Stomach (tissue), 9 donors: Measurements from ENCODE around the gene GNB1L. TPM values are rescaled to one million over a fixed set of nuclear protein-coding genes. Genes with fewer than 3 reads are reported as not detected.

Experiments used
- DNase-seq, 2 donors: peaks; one replicate each; pipeline versions ENCODE4 v3.0.0 to v3.0.0-alpha.2; 2013 to 2019
- H3K27ac ChIP-seq, 5 donors: fragments of 200-600 bp in 4 of 5; sonication (generic) in 4 of 5; one replicate each; pipeline ENCODE4 v1.5.1; 2013 to 2019; ENCODE audit warnings: mild to moderate bottlenecking in 1 of 5, moderate library complexity in 1 of 5
- H3K27me3 ChIP-seq, 3 donors: fragments of 200-600 bp; sonication (generic); one replicate each; pipeline ENCODE4 v1.5.1; 2017 to 2019; ENCODE audit warnings: mixed run types in 1 of 3
- H3K36me3 ChIP-seq, 4 donors: fragments of 200-600 bp; sonication (generic); 1 replicate in 3 of 4; 2 replicates in 1 of 4; pipeline ENCODE4 v1.5.1; 2016 to 2019
- H3K4me1 ChIP-seq, 4 donors: fragments of 200-600 bp; sonication (generic); one replicate each; pipeline ENCODE4 v1.5.1; 2016 to 2019
- H3K4me3 ChIP-seq, 4 donors: fragments of 200-600 bp; sonication (generic) in 3 of 4; one replicate each; pipeline ENCODE4 v1.5.1; 2016 to 2019; ENCODE audit warnings: mild to moderate bottlenecking in 1 of 4
- H3K9me3 ChIP-seq, 4 donors: fragments of 200-600 bp; sonication (generic); one replicate each; pipeline ENCODE4 v1.5.1; 2016 to 2019
- EP300 ChIP-seq: sonication (generic); formaldehyde crosslinking; IDR thresholded peaks from one replicate; pipeline ENCODE4 v1.6.1; 2017; ENCODE audit warnings: antibody characterized with exemption
- POLR2A ChIP-seq, 4 donors: fragments of 450-650 bp; IDR thresholded peaks; one replicate each; pipeline ENCODE4 v1.6.1; 2016; ENCODE audit warnings: antibody characterized with exemption in 4 of 4, control low read depth in 2 of 4, mild to moderate bottlenecking in 1 of 4, moderate library complexity in 1 of 4
- POLR2AphosphoS5 ChIP-seq, 3 donors: sonication (generic); formaldehyde crosslinking; IDR thresholded peaks; one replicate each; pipeline ENCODE4 v1.6.1; 2016; ENCODE audit warnings: antibody characterized with exemption in 3 of 3
- WGBS, 5 donors: extraction: QIAGEN DNeasy Blood & Tissue Kit in 3 of 5; methylation state at CpG; one replicate each; pipeline versions ENCODE4 v1.1.5 to v1.1.7; 2013 to 2018; 5-methylcytosine and 5-hydroxymethylcytosine counted together
- intact Hi-C: fragments of 100-400 bp; cut with DNase I; formaldehyde crosslinking; loops from one replicate; pipeline ENCODE4 v1.15.1; 2023; ENCODE audit warnings: low total_unique reads
- polyA plus RNA-seq, 3 donors: library from polyadenylated mRNA; stranded (reverse); fragments of 200-250 nt; gene quantifications; one replicate each; pipeline ENCODE4 v1.2.3, GENCODE V29; 2013
- total RNA-seq, 5 donors: library from RNA; depleted of rRNA; stranded (reverse); fragments of >200 nt; gene quantifications; one replicate each; pipeline versions ENCODE4 v1.1.0 to v1.2.3, GENCODE V29; 2014 to 2016
- TF ChIP-seq, protein P1 (sequence below), 7 experiments: fragments of 450-650 bp in 4 of 7; fragments of 200-600 bp in 3 of 7; sonication (generic) in 3 of 7; IDR thresholded peaks; one replicate each; pipeline ENCODE4 v1.5.1; 2016 to 2019; ENCODE audit warnings: antibody characterized with exemption in 7 of 7, control low read depth in 2 of 7, mild to moderate bottlenecking in 1 of 7
- donor health status: healthy with polysubstance abuse.
- donor health status: Bipolar disorder and iron deficiency.
- donor health status: healthy.

The GNB1L gene
- total and polyA plus RNA-seq, 8 donors: 0.29 to 6.8 (median 3.1) TPM; not detected in 1

DNA sequence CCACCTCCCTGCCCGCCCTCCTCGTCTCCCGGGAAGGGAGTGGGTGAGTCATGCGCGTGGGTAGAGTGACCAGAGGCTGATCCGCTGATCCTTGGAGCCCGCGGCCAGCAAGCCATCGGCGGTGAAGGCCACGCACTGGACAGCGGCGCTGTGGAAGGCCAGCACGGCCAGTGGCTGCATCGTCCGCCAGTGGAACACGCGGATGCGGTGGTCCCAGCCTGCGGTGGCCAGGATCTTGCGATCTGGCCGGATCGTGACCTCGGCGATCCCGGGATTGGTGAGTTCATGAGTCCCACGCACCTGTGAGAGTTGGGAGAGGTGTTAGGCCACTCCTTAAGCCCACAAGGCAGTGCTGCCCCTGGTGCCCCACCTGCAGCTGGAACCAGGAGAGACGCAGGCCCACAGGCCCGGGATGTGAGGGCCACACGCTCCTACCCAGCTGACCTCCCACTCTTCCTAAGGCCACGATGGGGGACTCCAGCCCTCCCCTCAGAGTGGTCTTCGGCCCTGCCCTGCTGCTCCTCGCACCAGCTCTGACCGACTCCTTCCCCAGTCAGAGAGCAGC is 65.9 kb downstream of the GNB1L start:
- Histone ChIP-seq H3K27ac (no peak overlapping the region), H3K4me3 (no peak overlapping the region), H3K9me3 (peaks cover 0 to 14% (median 6%) of the 10 kb centered on the region in 4 donors), H3K4me1 (no peaks in the 10 kb centered on the region), H3K36me3 (peaks cover 0 to 31% (median 11%) of the 10 kb centered on the region in 4 donors), H3K27me3 (peaks cover 0 to 15% (median 0%) of the 10 kb centered on the region in 3 donors)
- no peak for DNase-seq
- 92 to 98% (median 97%) methylated on average over 20 to 34 of the region's 34 CpGs for WGBS, 5 donors
- TF ChIP-seq POLR2AphosphoS5 (IDR thresholded peaks at IDR 0.05) (no peak), EP300 (no peak), POLR2A (IDR thresholded peaks at IDR 0.05) (no peak)
- TF ChIP-seq, protein P1, sequence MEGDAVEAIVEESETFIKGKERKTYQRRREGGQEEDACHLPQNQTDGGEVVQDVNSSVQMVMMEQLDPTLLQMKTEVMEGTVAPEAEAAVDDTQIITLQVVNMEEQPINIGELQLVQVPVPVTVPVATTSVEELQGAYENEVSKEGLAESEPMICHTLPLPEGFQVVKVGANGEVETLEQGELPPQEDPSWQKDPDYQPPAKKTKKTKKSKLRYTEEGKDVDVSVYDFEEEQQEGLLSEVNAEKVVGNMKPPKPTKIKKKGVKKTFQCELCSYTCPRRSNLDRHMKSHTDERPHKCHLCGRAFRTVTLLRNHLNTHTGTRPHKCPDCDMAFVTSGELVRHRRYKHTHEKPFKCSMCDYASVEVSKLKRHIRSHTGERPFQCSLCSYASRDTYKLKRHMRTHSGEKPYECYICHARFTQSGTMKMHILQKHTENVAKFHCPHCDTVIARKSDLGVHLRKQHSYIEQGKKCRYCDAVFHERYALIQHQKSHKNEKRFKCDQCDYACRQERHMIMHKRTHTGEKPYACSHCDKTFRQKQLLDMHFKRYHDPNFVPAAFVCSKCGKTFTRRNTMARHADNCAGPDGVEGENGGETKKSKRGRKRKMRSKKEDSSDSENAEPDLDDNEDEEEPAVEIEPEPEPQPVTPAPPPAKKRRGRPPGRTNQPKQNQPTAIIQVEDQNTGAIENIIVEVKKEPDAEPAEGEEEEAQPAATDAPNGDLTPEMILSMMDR (IDR thresholded peaks at IDR 0.05): no peak
- intact Hi-C loops: no loop called here

DNA sequence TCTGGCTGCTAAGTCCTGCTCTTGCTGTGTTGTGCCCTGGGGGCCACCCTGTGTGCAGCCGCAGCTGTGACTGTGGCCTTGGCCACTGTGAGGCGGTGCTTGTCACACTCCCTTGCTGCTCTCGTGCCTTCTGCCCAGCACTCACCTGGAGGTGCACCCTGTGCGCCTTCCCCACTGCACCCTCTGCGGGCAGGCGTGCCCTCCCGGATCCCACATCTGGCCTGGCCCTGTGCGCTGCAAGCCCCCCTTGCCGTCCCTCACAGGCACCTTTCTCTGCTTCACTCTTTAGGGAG is 66.9 kb downstream of the GNB1L start:
- H3K36me3 ChIP-seq: peaks cover 0 to 30% (median 11%) of the 10 kb centered on the region in 4 donors
- no peak overlapping the region for H3K27ac ChIP-seq
- peaks cover 0 to 25% (median under 1%) of the 10 kb centered on the region in 3 donors for H3K27me3 ChIP-seq
- H3K4me3 ChIP-seq: no peak overlapping the region
- intact Hi-C loops: no loop called here
- 92 to 95% (median 93%) methylated on average over 9 of the region's 9 CpGs for WGBS, 5 donors
- H3K9me3 ChIP-seq: peaks cover 0 to 14% (median 5%) of the 10 kb centered on the region in 4 donors
- DNase-seq: no peak
- TF ChIP-seq POLR2AphosphoS5 (IDR thresholded peaks at IDR 0.05): no peak
- TF ChIP-seq EP300: no peak
- TF ChIP-seq, protein P1 (IDR thresholded peaks at IDR 0.05): no peak
- TF ChIP-seq POLR2A (IDR thresholded peaks at IDR 0.05): no peak
- no peaks in the 10 kb centered on the region for H3K4me1 ChIP-seq

DNA sequence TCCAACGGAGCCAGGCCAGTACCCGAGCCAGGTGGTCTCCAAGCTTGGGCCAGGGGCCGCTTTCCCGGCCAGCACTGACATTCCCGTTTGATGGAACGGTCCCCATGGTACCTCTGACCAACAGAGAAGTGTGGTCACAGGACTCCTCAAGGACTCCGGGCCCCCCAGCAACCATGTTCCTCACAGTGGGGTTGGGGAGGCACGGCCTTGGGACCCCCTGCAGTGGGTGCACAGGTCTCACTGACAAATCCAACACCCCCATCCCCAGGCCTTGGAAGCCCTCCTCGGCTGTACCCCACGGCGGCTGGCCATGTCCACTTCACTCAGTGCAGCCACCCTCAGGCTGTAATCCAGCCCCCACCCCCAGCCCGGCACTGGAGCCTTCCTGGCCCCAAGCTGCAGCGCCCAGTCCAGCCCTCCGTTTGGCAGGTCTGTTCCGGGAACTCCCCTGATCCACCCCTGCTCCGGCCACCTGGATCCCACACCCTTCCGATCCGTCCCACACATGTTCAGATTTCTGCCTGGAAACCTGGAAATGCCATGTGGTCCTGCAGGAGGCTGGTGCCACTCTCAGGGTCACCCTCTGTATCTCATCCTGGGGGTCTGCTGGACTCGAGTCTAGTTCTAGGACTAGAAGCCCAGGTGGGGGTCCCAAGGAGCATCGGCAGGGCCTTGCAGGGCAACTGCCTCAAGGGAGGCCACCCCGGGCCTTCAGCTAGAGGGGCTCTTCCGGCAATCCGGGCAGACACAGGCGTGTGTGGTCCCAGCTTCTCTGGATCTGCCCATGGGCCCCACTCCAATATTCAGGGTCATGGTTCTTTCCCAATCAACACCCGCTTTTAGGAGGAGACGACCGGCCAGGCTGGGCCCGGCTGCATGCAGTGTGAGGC is 67.5 kb downstream of the GNB1L start:
- Histone ChIP-seq H3K36me3 (peaks cover 0 to 24% (median 11%) of the 10 kb centered on the region in 4 donors), H3K27me3 (peaks cover 0 to 31% (median 3%) of the 10 kb centered on the region in 3 donors), H3K4me3 (no peak overlapping the region), H3K4me1 (no peaks in the 10 kb centered on the region), H3K27ac (no peak overlapping the region), H3K9me3 (peaks cover 0 to 13% (median 7%) of the 10 kb centered on the region in 4 donors)
- no peak for DNase-seq
- TF ChIP-seq, protein P1 (IDR thresholded peaks at IDR 0.05): no peak
- TF ChIP-seq POLR2A (IDR thresholded peaks at IDR 0.05): no peak
- TF ChIP-seq POLR2AphosphoS5 (IDR thresholded peaks at IDR 0.05): no peak
- TF ChIP-seq EP300: no peak
- intact Hi-C loops: no loop called here
- WGBS, 5 donors: 90 to 96% (median 92%) methylated on average over 14 to 28 of the region's 28 CpGs

DNA sequence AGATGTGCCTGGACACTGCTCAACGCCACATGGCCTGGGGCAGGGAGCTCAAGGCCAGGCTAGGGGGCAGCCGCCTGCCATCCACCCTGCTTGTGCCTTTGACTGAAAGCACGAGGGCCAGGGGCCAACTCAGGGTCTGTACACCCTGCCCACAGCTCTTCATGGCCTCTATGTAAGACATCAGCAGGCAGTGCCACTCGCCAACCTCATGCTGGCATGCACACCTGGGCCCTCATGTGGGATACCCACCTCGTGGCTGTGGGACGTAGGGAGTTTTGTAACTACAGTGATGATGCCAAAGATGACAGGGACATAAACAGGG is 68.4 kb downstream of the GNB1L start:
- Histone ChIP-seq H3K36me3 (peaks cover 0 to 16% (median 11%) of the 10 kb centered on the region in 4 donors), H3K27me3 (peaks cover 0 to 40% (median 3%) of the 10 kb centered on the region in 3 donors), H3K27ac (no peak overlapping the region), H3K9me3 (peaks cover 0 to 12% (median 4%) of the 10 kb centered on the region in 4 donors), H3K4me3 (no peak overlapping the region), H3K4me1 (no peaks in the 10 kb centered on the region)
- TF ChIP-seq POLR2A (IDR thresholded peaks at IDR 0.05) (no peak), POLR2AphosphoS5 (IDR thresholded peaks at IDR 0.05) (no peak), EP300 (no peak)
- TF ChIP-seq, protein P1 (IDR thresholded peaks at IDR 0.05): no peak
- DNase-seq: no peak
- whole genome bisulfite sequencing, 5 donors: 81 to 90% (median 85%) methylated on average over 5 to 6 of the region's 6 CpGs
- intact Hi-C loops: no loop called here
